ENCODE measurements around the gene WDPCP. TPM values are rescaled to one million over a fixed set of nuclear protein-coding genes. Genes with fewer than 3 reads are reported as not detected.

The WDPCP gene
- total and polyA plus RNA-seq, 2 of the 8 experiments (the other 6 are each of a cell fraction or from before 2014, with no cell fraction given), result 9.3 to 25.8 TPM

- no peak overlapping the region for H2BK20ac ChIP-seq (ENCODE audit: low read length)
- no peak overlapping the region for H2BK120ac ChIP-seq (replicated peaks; ENCODE audit: low read depth, low read length)
- no peaks in the 10 kb centered on the region for H4K20me1 ChIP-seq (replicated peaks in 1 of 2; ENCODE audit: control insufficient read depth in 1 of 2, insufficient read depth in 2 of 2, low read length in 2 of 2)
- peaks cover 0 to 32% of the 10 kb centered on the region in 2 experiments; a peak in 2 of 4 replicates for H3K79me2 ChIP-seq (ENCODE audit: control insufficient read depth in 1 of 2, insufficient read depth in 2 of 2, low read length in 2 of 2)
- no peak for DNase-seq (ENCODE audit: low read depth in 1 of 2, low spot score in 2 of 2)
- H4K8ac ChIP-seq (ENCODE audit: extremely low read depth, insufficient read depth, low read length), result no peak overlapping the region
- WGBS, 2 experiments (ENCODE audit: extremely low coverage in 1 of 2, insufficient coverage in 1 of 2, insufficient read length in 1 of 2, insufficient replicate concordance in 2 of 2, low coverage in 1 of 2, low lambda C conversion rate in 2 of 2, missing lambda C conversion rate in 1 of 2), result 92% methylated on average over 7 of the region's 7 CpGs; no CpG with 5 or more reads in 1 of the 2 experiments
- H3K56ac ChIP-seq (replicated peaks; ENCODE audit: insufficient read length, low read depth, low read length), result no peak overlapping the region
- no peaks in the 10 kb centered on the region for H3K79me1 ChIP-seq (ENCODE audit: low read depth, low read length)
- no peak overlapping the region for H4K91ac ChIP-seq (replicated peaks; ENCODE audit: insufficient read length, low read length)
- H2BK15ac ChIP-seq (ENCODE audit: low read length), result no peak overlapping the region
- no peak for FAIRE-seq
- H2BK5ac ChIP-seq (ENCODE audit: low read depth, low read length), result no peak overlapping the region
- H2AFZ ChIP-seq (ENCODE audit: low read length), result no peak overlapping the region
- H3K4ac ChIP-seq (replicated peaks; ENCODE audit: insufficient read length, low read depth, low read length), result no peak overlapping the region
- no peak overlapping the region for H3K27ac ChIP-seq (ENCODE audit: low read depth, low read length)
- no peak overlapping the region for H4K5ac ChIP-seq (ENCODE audit: insufficient read length, low read depth, low read length)
- no peak overlapping the region for H2BK12ac ChIP-seq (ENCODE audit: low read depth, low read length)
- H3K23me2 ChIP-seq (ENCODE audit: low read depth, low read length), result no peaks in the 10 kb centered on the region
- peaks cover 0 to 4% (median 0%) of the 10 kb centered on the region in 4 experiments; a peak in 1 of 7 replicates for H3K4me1 ChIP-seq (replicated peaks in 1 of 4; ENCODE audit: control insufficient read depth in 3 of 4, insufficient read depth in 4 of 4, low read length in 3 of 4)
- CTCF ChIA-PET (ENCODE audit: partially characterized antibody), result interaction anchor here (0.6 kb wide), 1 partner anchor 187 kb away, joined by 3 read pairs; no protein-coding TSS in a partner anchor
- H3K18ac ChIP-seq (ENCODE audit: extremely low read depth, low read length), result no peak overlapping the region
- POLR2A ChIA-PET (ENCODE audit: partially characterized antibody), result no interaction called here
- H3K14ac ChIP-seq (ENCODE audit: insufficient read length), result no peak overlapping the region
- no peaks in the 10 kb centered on the region for H3K27me3 ChIP-seq (replicated peaks in 1 of 4; ENCODE audit: control insufficient read depth in 3 of 4, extremely low read depth in 1 of 4, insufficient read depth in 3 of 4, low read length in 3 of 4)
- no peak overlapping the region for H3K9ac ChIP-seq (replicated peaks in 1 of 4; ENCODE audit: extremely low read depth in 1 of 4, low read depth in 3 of 4, low read length in 3 of 4)
- H3K36me3 ChIP-seq (ENCODE audit: control insufficient read depth in 2 of 4, insufficient read depth in 4 of 4, low read length in 3 of 4), result peaks cover 0 to 2% (median 0%) of the 10 kb centered on the region in 4 experiments; a peak in 1 of 8 replicates
- peaks cover 2 to 4% of the 10 kb centered on the region in 2 experiments; a peak in 2 of 4 replicates for H3K9me3 ChIP-seq (ENCODE audit: insufficient read depth in 2 of 2, low read depth in 1 of 2, low read length in 1 of 2)
- H3K4me3 ChIP-seq (ENCODE audit: extremely low read depth in 1 of 4, insufficient read depth in 2 of 4, low read depth in 3 of 4, low read length in 4 of 4), result no peak overlapping the region
- no peak overlapping the region for H3K4me2 ChIP-seq (ENCODE audit: insufficient read depth in 1 of 2, low read depth in 2 of 2, low read length in 2 of 2)
- H3K23ac ChIP-seq (ENCODE audit: insufficient read length), result no peak overlapping the region
- peak overlapping the region; percentile 13; the same call in 1 of the 2 replicates for H2AK5ac ChIP-seq (ENCODE audit: low read depth, low read length)
- TF ChIP-seq CBX8 (IDR thresholded peaks at IDR 0.05; ENCODE audit: borderline replicate concordance, low read depth, low read length) (no peak), GTF2F1 (IDR thresholded peaks at IDR 0.05; ENCODE audit: borderline replicate concordance, low read depth, low read length) (no peak), BCL11A (IDR thresholded peaks at IDR 0.05; ENCODE audit: low read depth in 2 of 2, low read length in 2 of 2) (no peak), CBX5 (IDR thresholded peaks at IDR 0.05; ENCODE audit: low read depth, low read length) (no peak), CEBPB (IDR thresholded peaks at IDR 0.05; ENCODE audit: low read depth, low read length) (no peak), HDAC2 (IDR thresholded peaks at IDR 0.05; ENCODE audit: borderline replicate concordance in 1 of 2, low read depth in 2 of 2, low read length in 2 of 2) (no peak), RBBP5 (IDR thresholded peaks at IDR 0.05; ENCODE audit: borderline replicate concordance, low read depth, low read length) (no peak), POLR2A (IDR thresholded peaks at IDR 0.05; ENCODE audit: control extremely low read depth in 1 of 2, low read depth in 2 of 2, low read length in 2 of 2) (no peak), YY1 (IDR thresholded peaks at IDR 0.05; ENCODE audit: low read depth, low read length) (no peak), SP4 (IDR thresholded peaks at IDR 0.05; ENCODE audit: low read length) (no peak), TAF1 (IDR thresholded peaks at IDR 0.05; ENCODE audit: low read depth, low read length) (no peak)
Measured at GRCh38 chr2:63555299-63555698, 33.0 kb downstream of the WDPCP start.
